HTR-8/SVneo (cell line): ENCODE measurements around the gene AGTPBP1.
"Not testable (repeated sequence)": the region's sequence is repeated elsewhere in the genome, so short reads cannot be mapped to it uniquely, and the experiment has no call there.

Experiments used
- DNase-seq: peaks from one replicate; pipeline ENCODE4 v3.0.0; 2011; ENCODE audit warnings: low spot score, mixed read lengths; ENCODE audit not compliant: insufficient read length
- FAIRE-seq: peaks from 2 replicates; lab custom pipeline; 2011; peaks lifted over from hg19 to GRCh38; lab: Jason Lieb, UNC

Gene AGTPBP1

GRCh38 chr9:85726737-85727136 lies 15.0 kb downstream of the AGTPBP1 start:
- DNase-seq (no peak), FAIRE-seq (no peak)

- no peak for FAIRE-seq
Measured at GRCh38 chr9:85723215-85723614, 18.5 kb downstream of the AGTPBP1 start.

DNA sequence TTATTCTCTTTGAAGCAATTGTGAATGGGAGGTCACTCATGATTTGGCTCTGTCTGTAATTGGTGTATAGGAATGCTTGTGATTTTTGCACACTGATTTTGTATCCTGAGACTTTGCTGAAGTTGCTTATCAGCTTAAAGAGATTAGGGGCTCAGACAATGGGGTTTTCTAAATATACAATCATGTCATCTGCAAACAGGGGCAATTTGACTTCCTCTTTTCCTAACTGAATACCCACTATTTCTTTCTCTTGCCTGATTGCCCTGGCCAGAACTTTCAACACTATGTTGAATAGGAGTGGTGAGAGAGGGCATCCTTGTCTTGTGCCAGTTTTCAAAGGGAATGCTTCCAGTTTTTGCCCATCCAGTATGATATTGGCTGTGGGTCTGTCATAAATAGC lies 22.3 kb downstream of the AGTPBP1 start:
- FAIRE-seq, DNase-seq: not testable (repeated sequence)

More at GRCh38 chr9:85723215-85723614, 18.5 kb downstream of the AGTPBP1 start:
- no peak for DNase-seq

DNA sequence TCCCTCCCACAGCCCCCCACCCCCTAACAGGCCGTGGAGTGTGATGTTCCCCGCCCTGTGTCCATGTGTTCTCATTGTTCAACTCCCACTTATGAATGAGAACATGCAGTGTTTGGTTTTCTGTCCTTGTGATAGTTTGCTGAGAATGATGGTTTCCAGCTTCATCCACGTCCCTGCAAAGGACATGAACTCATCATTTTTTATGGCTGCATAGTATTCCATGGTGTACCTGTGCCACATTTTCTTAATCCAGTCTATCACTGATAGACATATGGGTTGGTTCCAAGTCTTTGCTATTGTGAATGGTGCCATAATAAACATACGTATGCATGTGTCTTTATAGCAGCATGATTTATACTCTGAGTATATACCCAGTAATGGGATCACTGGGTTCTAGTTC lies 23.9 kb downstream of the AGTPBP1 start:
- FAIRE-seq, DNase-seq: not testable (repeated sequence)

DNA sequence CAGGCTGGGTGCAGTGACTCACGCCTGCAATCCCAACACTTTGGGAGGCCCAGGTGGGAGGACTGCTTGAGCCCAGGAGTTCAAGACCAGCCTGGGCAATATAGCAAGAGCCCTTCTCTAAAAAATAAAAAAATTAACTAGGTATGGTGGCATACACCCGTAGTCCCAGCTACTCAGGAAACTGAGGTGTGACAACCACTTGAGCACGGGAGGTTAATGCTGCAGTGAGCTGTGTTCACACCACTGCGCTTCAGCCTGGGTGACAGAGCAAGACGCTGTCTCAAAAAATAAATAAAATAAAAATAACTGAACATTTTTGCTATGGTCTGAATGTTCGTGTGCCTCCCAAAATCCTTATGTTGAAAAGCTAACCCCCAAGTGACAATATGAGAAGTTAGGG lies 24.5 kb downstream of the AGTPBP1 start:
- no peak for FAIRE-seq
- DNase-seq: no peak

DNA sequence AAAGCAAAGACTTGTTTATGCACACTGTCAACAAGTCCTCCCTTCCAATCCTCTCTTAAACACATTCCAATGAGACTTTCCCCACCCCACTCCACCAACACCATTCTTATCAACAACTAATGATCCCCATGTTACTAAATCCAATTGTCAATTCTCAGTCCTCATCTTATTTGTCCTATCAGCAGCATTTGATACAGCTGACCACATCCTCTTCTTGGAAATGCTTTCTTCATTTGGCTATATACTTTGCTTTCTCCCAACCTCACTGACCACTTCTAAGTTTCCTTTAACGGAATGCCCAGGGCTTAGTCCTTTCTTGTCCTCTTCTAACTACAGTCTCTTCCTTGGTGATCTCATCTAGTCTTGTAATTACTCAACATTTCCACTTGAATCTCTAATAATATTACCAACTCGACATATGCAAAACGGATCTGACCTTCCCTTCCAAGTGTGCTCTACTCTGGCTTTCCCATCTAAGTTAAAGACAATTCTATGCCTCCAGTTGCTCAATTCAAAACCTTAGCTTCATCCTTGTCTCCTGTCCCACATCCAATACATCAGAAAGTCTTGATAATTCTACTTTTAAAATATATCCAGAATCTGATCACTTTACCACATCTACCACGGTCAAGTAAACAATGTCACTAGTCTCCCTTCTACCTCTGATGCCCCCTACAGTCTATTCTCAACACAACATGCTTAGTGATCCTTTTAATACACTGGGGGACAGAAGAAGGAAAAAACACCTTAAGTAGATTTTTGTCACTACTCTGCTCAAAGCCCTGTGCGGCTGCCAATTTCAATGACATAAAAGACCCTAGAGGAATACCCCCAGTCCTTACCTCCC lies 25.5 kb downstream of the AGTPBP1 start:
- DNase-seq: no peak

GRCh38 chr9:85715587-85715986 lies 26.2 kb downstream of the AGTPBP1 start:
- no peak for FAIRE-seq
- no peak for DNase-seq

More for the DNA sequence above, 25.5 kb downstream of the AGTPBP1 start:
- FAIRE-seq: no peak

GRCh38 chr9:85713897-85714296 lies 27.9 kb downstream of the AGTPBP1 start:
- no peak for FAIRE-seq
- DNase-seq: no peak

DNA sequence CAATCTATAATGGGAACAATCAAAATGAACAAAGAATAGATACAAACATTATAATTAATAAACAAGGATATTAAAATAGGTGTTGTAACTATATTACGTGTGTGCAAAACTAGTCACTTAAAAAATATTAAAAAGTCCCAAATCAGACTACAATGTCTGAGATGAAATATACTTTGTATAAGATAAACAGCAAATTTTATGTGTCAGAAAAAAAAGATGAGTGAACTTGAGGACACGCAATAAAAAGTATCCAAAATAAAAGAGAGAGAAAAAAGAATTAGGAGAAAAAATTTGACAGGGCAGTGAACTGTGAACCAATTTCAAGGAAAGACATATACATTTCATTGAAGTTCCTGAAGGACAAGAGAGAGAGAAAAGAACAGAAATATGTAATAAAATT lies 37.0 kb downstream of the AGTPBP1 start:
- FAIRE-seq: no peak
- no peak for DNase-seq

GRCh38 chr9:85703398-85703797 lies 38.4 kb downstream of the AGTPBP1 start:
- FAIRE-seq (no peak), DNase-seq (no peak)

GRCh38 chr9:85702726-85703289 lies 38.9 kb downstream of the AGTPBP1 start:
- no peak for DNase-seq
- no peak for FAIRE-seq

- FAIRE-seq: no peak
- no peak for DNase-seq
Measured at GRCh38 chr9:85702191-85702590, 39.6 kb downstream of the AGTPBP1 start.

GRCh38 chr9:85700330-85700729 lies 41.4 kb downstream of the AGTPBP1 start:
- FAIRE-seq: no peak
- no peak for DNase-seq

DNA sequence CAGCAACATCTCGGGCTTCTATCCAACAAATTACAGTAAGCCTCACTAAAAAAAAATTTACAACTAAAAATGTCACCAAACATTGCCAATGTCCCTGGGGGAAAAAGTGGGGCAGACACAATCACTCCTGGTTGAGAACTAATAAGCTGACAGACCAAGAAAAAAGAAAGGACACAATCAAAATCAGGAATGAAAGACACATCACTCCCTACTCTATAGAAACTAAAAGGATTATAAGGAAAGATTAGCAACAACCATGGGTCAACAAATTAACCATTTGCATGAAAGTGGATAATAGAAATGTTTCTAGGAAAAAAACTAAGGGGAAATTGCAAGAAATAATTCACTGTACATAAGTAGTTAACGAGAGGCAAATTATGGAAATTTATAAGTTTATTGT lies 53.4 kb downstream of the AGTPBP1 start:
- DNase-seq (no peak), FAIRE-seq (no peak)

DNA sequence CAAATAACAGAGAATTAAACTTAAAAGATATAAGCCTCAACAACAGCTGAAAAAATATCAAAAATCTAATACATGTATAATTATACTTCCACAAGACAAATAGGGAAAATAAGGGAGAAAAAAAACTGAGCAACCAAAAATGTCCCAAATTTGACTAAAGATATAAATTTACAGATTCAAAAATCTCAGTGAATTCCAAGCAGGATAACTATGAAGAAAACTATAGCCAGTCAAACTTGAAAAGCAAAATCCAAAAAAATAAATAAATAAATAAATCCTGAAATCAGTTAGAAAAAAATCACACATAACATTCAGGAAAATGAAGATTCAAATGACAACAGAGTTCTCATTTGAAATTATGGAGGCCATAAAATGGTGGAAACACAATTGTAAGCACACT lies 56.7 kb downstream of the AGTPBP1 start:
- DNase-seq: no peak
- FAIRE-seq: no peak

DNA sequence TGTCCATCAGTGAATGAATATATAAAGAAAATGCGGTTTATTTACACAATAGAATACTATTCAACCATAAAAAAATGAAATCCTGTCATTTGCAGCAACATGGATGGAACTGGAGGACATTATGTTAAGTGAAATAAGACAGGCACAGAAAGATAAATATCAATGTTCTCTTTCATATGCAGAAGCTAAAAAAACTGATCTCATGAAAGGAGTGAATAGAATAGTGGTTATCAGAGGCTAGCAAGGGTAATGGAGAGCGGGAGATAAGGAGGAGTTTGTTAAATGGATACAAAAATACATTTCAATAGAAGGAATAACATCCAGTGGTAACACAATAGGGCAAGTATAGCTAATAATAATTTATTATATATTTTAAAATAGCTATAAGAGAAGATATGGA lies 65.0 kb downstream of the AGTPBP1 start:
- DNase-seq (no peak), FAIRE-seq (no peak)

DNA sequence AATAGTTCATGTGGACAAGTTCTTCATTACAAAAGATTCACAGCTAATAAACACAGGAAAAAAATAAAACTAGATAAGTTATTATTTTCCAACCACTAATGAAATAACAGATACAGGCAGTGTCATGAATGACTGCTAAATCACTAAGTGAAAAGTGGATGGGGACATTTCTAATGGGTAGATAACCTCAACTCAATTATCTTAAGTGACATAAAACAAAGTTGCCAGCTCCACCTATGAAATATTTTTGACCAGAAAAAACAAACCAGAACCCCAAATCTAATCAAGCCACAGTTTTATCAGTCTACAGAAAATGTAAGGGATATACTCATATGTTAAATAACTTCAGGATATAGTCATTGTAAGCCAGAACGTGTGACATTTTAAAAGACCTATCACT lies 74.4 kb downstream of the AGTPBP1 start:
- DNase-seq (no peak), FAIRE-seq (no peak)

GRCh38 chr9:85666086-85666485 lies 75.7 kb downstream of the AGTPBP1 start:
- DNase-seq: no peak
- no peak for FAIRE-seq

- no peak for DNase-seq
- FAIRE-seq: no peak
Measured at GRCh38 chr9:85662573-85662972, 79.2 kb downstream of the AGTPBP1 start.

GRCh38 chr9:85658716-85659115 lies 83.0 kb downstream of the AGTPBP1 start:
- DNase-seq (no peak), FAIRE-seq (no peak)

GRCh38 chr9:85653153-85653552 lies 88.6 kb downstream of the AGTPBP1 start:
- no peak for FAIRE-seq
- DNase-seq: no peak

DNA sequence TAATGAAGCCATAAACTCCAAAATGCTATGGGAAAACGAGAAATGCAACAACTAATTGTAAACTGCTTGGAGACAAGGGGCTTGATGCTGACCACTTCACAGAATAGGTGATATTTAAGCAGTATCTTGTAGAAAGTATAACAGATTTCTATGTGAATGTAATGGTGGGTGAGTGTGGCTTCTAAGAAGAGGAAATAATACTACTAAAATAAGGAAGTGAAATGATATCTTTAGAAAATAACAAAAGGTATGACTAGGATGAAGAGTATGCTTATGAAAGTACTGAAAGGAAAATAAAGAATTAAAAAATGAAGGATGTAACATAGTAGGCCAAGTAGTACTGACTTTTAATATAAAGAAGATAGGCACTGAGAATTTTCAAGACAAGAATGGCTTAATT lies 94.2 kb downstream of the AGTPBP1 start:
- FAIRE-seq (no peak), DNase-seq (no peak)
